ENCODE results near the gene LRTM2. TPM values are rescaled to one million over a fixed set of nuclear protein-coding genes. Genes with fewer than 3 reads are reported as not detected.

LRTM2 gene
- under 1 TPM; 0.31 to 0.42 (median 0.33) TPM for polyA plus RNA-seq (ENCODE audit: insufficient read length in 3 of 3)

DNA sequence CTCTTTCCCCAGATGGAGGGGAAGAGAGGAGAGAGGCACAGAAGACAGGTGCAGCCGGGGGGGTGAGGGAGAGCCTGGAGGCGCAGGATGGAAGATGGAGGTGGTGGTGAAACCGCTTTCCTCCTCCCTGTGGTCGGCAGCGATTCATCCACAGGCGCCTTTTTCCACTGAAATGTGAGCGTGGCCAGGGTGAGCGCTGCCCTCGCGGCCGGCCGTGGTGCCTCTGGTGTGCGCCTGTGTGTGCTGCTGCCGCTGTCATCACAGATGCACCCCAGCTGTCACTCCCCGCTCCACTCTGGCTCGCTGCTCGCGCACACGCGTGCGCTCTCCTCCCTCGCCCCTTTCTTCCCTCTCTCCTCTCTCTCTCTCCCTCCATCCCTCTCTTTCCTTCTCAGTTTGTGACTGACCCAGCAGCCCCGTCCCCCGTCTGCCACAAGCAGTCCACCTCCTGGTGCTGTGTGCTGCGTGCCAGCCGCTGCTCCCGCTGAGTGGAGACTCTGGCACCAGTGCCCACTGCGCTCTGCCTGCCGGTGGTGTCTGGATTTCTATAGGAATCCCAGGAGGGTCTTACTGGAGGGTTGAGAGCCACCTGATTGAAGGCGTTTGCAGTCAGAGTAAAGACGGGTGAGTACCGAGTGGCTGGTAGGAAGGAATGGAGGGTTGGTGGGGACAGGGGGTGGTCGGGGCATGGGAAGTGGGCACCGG is at the start of gene LRTM2:
Gene LRTM2 (plus strand): TSS at position 375 of the 705 bp plus-strand sequence. CDS start 7,584 bp downstream, outside the sequence.
- DNase-seq (ENCODE audit: low read depth in 3 of 3, low spot score in 2 of 3), result no peak

DNA sequence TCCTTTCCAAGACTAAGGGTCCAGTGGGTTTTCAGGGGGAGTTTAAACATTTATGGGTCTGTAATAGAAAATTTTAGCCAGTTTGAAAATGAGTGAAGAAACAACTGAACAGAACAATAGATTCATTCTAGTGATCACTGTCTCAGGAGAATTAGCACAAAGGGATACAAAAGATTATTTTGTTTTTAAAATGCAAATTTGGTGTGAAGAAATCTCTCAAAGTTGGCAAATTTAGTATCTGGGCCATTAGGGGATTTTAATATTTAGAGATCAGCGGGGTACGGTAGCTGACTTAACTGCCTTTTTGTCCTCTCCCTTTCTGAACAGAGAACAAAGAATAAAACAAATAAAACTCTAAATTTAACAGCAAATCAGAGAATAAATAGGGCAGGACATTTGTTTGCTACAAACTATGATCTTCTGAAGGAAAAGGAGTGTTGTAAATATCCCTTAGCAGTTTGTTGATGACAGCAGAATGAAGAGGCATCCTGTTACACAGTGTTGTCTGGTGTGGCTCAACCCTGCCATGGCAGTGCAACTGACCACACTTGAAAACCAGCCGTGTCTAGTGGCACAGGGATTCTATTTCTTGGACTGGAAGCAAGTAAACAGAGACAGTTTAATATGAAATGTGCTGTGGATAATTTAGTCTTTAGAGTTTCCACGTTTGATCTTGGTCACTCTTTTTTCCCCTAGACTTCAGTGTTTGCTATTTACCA is 46.3 kb upstream of the LRTM2 start:
- no peak for DNase-seq (ENCODE audit: low read depth in 3 of 3, low spot score in 2 of 3)

DNA sequence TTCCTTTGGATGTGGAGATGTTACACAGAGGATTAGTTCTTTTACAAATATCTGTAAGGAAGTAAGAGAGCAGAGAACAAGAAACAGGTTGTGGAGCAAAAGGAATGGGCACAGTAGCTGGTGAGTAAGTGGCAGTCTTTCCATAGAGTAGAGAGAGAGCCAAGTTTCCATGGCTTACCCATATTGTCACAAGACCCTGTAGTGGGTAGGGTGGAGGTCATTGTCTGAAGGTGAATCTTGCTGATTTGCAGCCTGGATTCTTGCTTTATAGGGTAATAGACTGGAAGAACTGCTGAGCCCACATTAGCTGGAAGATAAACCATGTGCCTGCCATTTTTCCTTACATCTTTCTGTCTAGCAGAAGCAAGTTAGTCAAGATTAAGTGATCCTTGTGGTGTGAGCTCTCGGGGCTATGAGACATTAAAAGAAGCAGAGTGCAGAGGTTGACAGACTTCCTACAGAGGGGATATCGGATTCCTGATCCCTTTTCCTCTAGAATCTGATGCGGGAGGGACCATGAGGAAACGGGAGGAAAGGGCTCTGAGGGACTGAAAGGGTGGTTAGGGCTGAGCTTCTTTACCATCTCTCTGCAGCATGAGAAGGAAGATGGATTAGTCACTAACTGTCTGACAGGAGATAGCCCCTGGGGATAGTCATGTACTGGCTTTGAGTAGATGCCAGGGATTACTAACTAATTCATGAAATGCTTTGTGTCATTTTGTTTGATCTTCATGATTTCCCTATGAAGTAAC is 44.0 kb upstream of the LRTM2 start:
- no peak for DNase-seq (ENCODE audit: low read depth in 3 of 3, low spot score in 2 of 3)

DNA sequence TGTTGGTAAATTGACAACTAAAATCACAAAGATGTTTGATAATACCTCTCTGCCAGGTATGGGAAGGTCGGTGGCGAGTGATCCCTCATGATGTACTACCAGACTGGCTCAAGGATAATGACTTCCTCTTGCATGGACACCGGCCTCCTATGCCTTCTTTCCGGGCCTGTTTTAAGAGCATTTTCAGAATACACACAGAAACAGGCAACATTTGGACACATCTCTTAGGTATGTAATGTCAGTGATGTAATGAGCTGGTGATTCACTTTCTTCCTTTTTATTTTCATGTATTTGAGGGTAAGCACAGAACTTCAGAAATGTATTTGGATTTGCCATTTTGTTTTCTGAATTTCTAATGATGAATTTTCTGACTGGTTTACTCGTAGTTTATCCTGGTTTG is 42.6 kb upstream of the LRTM2 start:
- no peak for DNase-seq (ENCODE audit: low read depth in 3 of 3, low spot score in 2 of 3)

DNA sequence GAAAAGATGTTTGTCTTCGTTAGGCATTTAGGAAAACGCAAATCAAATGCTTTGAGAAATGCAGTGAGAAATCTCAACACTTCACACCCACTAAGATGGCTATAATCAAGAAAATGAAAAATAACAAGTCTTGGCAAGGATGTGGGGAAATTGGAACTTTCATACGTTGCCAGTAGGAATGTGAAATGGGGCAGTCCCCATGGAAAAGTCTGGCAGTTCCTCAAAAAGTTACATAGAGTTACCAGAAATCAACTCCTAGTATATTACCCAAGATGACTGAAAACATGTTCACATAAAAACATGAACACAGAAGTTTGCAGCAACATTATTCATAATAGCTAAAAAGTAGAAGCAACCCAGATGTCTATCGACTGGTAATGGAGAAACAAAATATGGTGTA is 41.5 kb upstream of the LRTM2 start:
- DNase-seq (ENCODE audit: low read depth in 3 of 3, low spot score in 2 of 3), result no peak

DNA sequence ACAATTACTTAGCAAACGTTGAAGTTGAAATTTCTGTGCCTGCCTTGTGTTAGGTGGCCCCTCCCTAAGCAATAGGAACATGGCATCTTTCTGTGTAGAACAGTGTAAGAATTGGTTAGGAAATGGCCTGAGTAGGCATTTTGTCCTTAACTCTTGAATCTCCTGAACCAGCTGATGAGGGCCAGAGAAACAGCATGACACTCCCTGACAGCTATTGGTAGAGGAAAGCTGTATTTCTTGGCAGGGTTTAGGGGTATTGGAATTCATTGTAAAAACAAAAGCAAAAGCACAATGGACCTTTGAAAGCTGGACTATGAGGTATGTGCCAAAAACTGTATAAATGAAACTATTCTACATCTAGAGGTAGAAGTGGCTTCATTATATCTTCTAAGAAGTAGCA is 40.6 kb upstream of the LRTM2 start:
- no peak for DNase-seq (ENCODE audit: low read depth in 3 of 3, low spot score in 2 of 3)

DNA sequence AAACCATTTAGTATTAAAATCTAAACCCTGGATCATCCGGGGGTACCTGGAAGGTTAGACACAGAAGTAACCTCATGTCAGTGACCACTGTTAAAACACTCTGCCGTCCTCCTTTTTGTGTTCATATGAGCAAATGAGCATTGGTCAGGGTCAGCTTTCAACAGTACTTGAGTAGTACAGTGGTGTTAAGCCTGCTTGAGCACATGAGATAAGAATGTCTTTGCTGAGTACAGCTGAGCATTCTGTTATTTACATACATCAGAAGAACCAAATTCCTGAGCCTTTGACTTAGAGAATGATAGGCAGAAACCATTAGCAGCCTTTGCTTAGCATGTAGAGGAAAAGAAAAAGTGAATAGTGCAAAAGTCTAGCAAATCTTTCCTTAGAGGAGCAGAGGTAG is 38.6 kb upstream of the LRTM2 start:
- no peak for DNase-seq (ENCODE audit: low read depth in 3 of 3, low spot score in 2 of 3)

DNA sequence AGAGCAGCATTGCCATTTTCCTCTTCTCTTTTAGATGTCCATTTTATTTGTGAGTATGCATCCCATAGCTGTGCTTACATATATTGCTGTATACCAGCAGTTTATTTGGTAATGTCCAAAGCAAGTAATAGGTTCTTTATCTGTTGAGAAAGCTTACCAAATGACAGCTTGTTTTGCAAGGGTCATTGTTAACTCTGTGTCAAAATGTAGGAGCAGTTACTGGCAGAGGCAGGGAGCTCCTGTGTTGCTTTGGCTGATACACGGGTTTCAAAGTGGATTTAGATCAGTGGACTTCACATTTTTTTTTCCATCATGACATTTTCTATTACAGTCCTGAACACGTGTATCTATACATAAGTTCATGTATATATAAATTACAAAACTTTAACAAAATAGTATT is 38.1 kb upstream of the LRTM2 start:
- no peak for DNase-seq (ENCODE audit: low read depth in 3 of 3, low spot score in 2 of 3)

DNA sequence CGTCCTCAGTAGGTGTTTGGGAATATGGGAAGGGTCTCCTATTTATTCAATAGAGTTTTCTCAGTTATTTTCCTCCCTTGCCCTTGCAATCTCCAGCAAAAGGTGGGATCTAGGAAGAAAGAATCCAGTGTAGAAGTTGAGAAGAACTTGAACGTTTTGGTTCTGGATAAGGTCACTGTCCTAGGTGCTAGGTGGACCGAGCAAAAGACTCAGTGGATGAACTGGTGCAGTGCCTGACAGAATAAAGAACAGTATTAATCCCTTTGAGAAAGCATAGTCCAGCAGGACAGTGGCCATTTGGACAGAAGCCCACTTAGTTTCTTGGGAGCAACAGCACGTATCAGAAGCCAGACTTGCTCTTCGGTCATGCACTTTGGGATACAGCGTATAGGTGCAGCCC is 32.7 kb upstream of the LRTM2 start:
- DNase-seq (ENCODE audit: low read depth in 3 of 3, low spot score in 2 of 3), result no peak

DNA sequence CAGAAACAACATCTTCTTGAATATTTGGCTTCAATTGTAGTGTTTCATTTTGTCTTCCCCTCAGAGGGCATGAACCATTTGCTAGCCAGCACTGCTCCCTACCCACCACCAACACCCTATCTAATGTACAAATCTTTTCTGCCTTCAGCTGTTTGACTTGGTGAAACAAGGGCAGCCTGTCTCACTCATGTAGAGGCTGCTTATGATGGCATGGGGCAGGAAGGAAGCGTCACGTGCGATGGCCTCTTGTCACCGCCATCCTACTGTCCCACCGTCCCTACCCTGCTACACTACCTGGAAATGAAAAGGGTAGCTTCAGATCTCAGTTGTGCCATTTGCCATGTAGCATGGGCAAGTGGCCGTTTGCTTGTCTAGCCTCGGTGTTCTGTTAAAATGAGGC is 29.9 kb upstream of the LRTM2 start:
- DNase-seq (ENCODE audit: low read depth in 3 of 3, low spot score in 2 of 3), result no peak

DNA sequence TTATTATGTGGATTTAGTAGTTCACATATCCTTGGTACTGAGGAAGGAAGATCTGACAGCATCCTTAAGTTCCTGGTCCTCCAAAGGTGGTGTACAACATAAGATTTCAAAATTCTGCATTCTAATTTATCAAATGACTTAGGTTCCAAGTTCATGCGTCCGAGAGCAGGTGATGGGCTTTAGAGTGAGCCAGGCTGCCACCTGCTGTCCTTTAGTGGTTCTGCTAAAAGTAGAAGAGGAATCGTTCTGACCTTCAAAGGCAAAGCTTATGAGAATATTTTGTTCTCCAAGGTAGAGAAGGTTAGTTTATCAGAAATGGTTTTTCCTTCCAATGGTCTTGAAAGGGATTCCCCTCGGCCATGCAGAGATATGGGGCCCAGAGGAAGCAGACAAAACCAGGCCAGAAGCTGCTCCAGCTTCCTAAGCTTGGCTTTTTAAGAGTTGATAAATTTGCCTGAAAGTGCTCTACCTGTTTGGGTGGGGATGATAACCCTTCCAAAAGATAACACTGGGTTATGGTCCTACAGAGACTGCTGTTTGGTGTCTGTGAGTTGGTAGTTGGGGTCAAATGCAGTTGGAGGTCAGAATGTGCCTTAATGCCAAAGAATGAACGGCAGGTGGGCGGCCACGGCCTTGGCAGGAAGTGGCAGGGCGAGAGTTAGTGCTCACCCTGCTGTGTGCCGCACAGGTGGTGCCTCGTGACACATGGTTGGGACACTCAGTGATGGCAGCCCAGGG is 29.1 kb upstream of the LRTM2 start:
- no peak for DNase-seq (ENCODE audit: low read depth in 3 of 3, low spot score in 2 of 3)

DNA sequence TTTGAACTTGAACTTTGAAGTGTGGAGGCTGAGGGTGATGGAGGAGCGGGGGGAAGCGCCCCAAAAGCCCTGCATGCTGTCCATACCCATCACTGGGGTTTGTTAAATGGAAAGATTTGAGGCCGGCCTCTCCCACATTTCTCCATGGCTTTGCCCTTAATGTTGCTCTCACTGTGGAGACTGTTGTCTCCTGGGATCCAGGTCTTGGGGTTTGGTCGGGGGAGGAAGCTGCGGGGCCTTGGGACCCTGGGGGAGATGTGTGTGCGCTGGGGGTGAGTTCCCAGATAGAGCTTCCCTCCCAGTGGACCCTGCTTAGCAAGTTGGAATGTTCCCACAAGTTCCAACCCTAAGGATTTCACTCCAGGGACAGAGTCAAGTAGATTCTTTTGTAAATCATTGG is 28.0 kb upstream of the LRTM2 start:
- DNase-seq (ENCODE audit: low read depth in 3 of 3, low spot score in 2 of 3), result no peak

DNA sequence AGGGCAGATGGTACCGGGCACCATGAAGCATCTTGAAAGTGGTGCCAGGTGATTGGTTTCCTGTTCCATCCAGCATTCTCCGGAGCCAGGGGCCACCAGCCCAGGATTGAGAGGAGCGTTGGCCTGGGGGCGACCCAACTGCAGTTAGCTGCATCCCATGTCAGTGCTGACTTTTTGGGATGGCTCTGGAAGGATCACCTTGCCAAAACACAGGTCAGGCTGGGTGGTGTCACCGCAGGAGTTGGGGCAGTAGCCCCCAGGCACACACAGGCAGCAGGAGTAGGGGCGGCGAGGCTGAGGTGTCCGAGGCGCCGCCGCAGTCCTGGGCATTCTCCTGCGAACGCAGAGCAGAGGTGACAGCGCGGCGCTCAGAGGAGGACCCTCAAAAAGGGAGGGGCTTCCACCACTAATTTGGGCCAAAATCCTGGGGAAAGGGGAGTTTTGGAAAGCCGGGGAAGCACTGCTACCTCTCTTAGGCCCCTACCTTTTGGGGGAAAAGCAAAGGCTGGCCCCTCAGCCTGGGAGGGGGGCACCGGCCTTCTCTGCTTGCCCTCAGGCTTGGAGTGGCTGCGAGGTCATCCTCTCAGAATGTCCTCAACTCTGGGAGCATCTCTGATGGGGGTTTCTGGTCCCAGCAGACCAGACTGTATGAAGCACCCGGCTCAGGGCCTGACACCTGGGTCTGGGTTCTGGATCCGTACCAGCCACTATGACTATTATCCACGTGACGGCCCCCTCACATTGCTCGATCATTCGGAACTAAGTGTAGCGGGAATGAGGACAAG is 26.7 kb upstream of the LRTM2 start:
- DNase-seq (ENCODE audit: low read depth in 3 of 3, low spot score in 2 of 3), result no peak

DNA sequence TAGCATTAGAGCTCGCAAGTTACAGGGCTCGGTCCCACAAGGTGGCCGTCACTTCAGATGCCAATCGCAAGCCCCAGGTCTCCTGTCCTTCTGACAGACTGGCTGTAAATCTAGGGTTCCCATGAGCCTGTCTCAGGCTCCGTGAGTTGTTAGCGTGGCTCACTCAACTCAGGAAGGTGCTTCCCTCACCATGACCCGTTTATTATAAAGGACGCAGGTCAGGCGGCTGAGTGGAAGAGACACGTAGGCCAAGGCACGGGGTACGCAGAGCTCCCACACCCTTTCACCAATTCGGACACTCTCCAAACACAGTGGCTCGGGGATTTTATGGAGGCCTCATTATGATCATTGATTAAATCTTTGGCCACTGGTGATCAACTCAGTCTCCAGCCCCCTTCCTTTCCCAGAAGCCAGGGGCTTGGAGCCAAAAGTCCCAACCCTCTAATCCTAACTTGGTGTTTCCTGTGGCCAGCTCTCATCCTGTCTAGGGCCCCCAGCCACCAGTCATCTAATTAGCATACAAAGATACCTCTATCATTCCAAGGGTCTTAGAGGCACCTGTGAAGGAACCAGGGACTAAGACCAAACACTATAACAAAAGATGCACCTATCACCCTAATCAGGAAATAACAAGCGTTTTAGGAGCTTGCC is 25.8 kb upstream of the LRTM2 start:
- DNase-seq (ENCODE audit: low read depth in 3 of 3, low spot score in 2 of 3), result no peak

DNA sequence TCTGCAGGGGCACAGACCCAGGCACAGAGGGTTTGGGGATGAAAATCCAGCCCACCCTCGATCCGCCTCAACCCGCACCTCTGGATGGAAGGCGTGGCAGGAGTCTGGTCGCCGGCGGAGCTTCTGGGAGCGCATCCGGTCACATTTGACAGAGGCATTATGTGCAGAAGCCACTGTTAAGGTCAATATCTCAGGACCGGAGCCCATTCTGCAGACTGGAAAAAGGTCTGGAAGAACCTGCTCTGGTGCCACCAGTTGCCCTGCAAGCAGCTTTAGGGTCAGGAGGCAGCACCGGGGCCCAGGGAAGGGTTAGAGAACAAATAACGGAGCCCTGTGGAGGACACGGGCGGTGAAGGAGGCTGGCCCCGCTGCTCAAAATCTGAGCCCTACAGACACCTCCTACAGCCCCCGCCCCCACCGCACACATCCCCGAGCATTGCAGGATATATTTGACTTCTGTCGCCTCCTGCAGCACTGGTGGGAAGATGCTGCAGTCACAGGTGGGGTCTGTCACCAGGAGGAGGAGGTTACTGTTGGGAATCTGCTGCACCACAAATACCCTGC is 25.1 kb upstream of the LRTM2 start:
- no peak for DNase-seq (ENCODE audit: low read depth in 3 of 3, low spot score in 2 of 3)

DNA sequence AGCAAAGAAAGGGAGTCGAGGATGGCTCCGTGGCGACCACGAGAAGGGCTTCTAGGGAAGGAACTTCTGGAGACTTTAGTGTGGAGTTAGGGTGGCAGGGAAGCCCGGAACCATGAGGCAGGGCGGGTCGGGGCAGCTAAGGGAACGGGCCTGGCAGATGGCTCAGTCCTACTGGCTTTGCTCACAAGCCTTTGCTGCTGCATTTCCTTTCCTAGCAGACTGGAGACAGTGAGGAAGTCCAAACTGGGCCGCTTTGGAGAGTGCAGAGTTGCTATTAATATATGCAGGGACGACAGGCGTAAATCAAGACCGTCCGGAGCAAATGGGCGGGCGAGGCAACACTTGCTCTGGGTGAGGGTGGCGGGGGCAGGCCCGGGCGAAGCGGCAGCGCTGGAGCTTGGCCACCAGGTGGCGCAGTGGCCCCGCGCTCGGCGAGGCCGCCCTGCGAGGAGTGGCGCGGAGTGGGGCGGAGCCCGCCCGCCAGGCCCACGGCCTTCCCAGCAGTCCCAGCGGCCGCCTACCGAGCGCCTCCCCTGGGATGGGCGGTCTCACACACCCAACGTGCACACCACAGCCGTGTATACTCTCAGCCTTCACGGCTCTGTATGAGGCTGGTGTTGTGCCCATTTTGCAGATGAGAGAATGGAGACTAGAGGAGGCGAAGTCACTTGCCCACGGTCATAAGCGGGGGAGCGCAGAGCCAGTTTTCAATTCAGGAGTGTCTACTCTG is 24.4 kb upstream of the LRTM2 start:
- DNase-seq (ENCODE audit: low read depth in 3 of 3, low spot score in 2 of 3), result peak; percentile 54 to 75 (median 72)

DNA sequence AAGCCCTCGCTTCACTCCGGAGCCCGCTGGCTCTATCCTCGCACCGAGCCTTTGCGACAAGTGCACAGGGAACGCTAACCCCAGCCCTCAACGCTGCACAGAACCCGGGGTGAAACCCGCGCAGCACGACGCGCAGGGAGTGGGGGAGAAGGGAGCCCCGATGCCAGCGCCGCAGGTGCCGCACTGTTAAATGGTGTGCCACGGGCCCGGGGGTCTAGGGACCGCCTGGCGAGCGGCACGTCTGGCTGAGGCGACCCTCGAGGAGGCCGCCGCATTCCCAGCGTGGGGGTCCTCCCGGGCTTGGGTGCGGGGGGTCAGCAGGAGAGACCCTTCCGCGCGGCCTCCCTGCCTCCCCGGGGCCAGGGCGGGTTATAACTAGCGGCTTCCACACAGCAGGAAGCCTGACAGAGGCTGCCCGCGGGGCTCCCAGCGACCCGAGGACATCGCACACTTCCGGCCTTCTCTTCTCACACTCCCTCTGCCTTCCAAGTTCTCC is 23.8 kb upstream of the LRTM2 start:
- DNase-seq (ENCODE audit: low read depth in 3 of 3, low spot score in 2 of 3), result no peak
